Testis (tissue), 5 donors: Measurements from ENCODE around the gene RTF1. TPM values are rescaled to one million over a fixed set of nuclear protein-coding genes. Genes with fewer than 3 reads are reported as not detected.
"Not testable (repeated sequence)": the region's sequence is repeated elsewhere in the genome, so short reads cannot be mapped to it uniquely, and the experiment has no call there.

ENCODE experiments used
- DNase-seq: peaks from one replicate; pipeline ENCODE4 v3.0.0-alpha.2; 2019
- H3K27ac ChIP-seq, 2 donors: fragments of 200-600 bp; sonication (generic); one replicate each; pipeline ENCODE4 v1.5.1; 2019
- H3K27me3 ChIP-seq: fragments of 200-600 bp; sonication (generic); one replicate; pipeline ENCODE4 v1.5.1; 2019
- H3K36me3 ChIP-seq: fragments of 200-600 bp; sonication (generic); one replicate; pipeline ENCODE4 v1.5.1; 2017; ENCODE audit warnings: low read depth; ENCODE audit errors: missing control alignments
- H3K4me1 ChIP-seq: fragments of 200-600 bp; sonication (generic); one replicate; pipeline ENCODE4 v1.5.1; 2019
- H3K4me3 ChIP-seq, 2 donors: fragments of 200-600 bp; sonication (generic); one replicate each; pipeline ENCODE4 v1.5.1; 2017 to 2019
- H3K9me3 ChIP-seq: fragments of 200-600 bp; sonication (generic); one replicate; pipeline ENCODE4 v1.5.1; 2017
- CTCF ChIP-seq, 3 experiments: fragments of 450-650 bp in 2 of 3; fragments of 200-600 bp in 1 of 3; sonication (generic) in 1 of 3; IDR thresholded peaks; one replicate each; pipeline ENCODE4 v1.5.1; 2016 to 2019; ENCODE audit warnings: antibody characterized with exemption in 3 of 3, mild to moderate bottlenecking in 2 of 3, moderate library complexity in 1 of 3
- POLR2A ChIP-seq: fragments of 450-650 bp; IDR thresholded peaks from one replicate; pipeline ENCODE4 v1.6.1; 2017; ENCODE audit warnings: antibody characterized with exemption, mild to moderate bottlenecking, moderate library complexity
- WGBS, 2 donors: methylation state at CpG; one replicate each; pipeline ENCODE4 v1.1.5; 2018; 5-methylcytosine and 5-hydroxymethylcytosine counted together
- intact Hi-C: fragments of 100-400 bp; cut with DNase I; formaldehyde crosslinking; loops from one replicate; pipeline ENCODE4 v1.15.1; 2023; ENCODE audit warnings: low total_unique reads
- long read RNA-seq, 2 donors: transcript quantifications; one replicate each; lab custom pipeline, GENCODE V29; 2026
- polyA plus RNA-seq: library from polyadenylated mRNA; stranded (reverse); fragments of 350-450 nt; fragmentation: Illumina TruSeq; extraction: RNeasy Lipid Tissue Mini Kit (QIAGEN cat#74804); gene quantifications from one replicate; pipeline ENCODE4 v1.2.3, GENCODE V29; 2014; ENCODE audit warnings: low read depth, low replicate concordance; ENCODE audit not compliant: insufficient read depth
- total RNA-seq, 2 donors: library from RNA; depleted of rRNA; stranded (reverse); fragments of >200 nt; gene quantifications; one replicate each; pipeline ENCODE4 v1.2.3, GENCODE V29; 2016

RTF1 gene
- total RNA-seq (10 to 100 TPM; 56.9 to 82.7 TPM), polyA plus RNA-seq (27.8 TPM)
- long read RNA-seq, donor 1, full-length matches to known transcripts = 6 of 41 reads
- long read RNA-seq, donor 1, partial matches to known transcripts = 35 of 41 reads
- long read RNA-seq, donor 1, other reads (novel, unspliced or antisense) = 0 of 41 reads
- long read RNA-seq, donor 2, full-length matches to known transcripts = 1 of 6 reads
- long read RNA-seq, donor 2, partial matches to known transcripts = 5 of 6 reads
- long read RNA-seq, donor 2, other reads (novel, unspliced or antisense) = 0 of 6 reads

GRCh38 chr15:41416742-41417417 is at the start of gene RTF1:
TSS of gene RTF1 (plus strand) at chr15:41417095. CDS start at chr15:41417116, 21 bp downstream.
- H3K4me1 ChIP-seq = peaks cover 19% of the 10 kb centered on the region
- peak; percentile 96 for DNase-seq
- 0 to 1% methylated on average over 9 to 56 of the region's 74 CpGs for WGBS, 2 donors
- H3K36me3 ChIP-seq = no peaks in the 10 kb centered on the region
- intact Hi-C loops = no loop called here
- peak within 1 kb of the TSS; percentile 81 to 99 for H3K4me3 ChIP-seq
- peak within 1 kb of the TSS; percentile 81 to 89 for H3K27ac ChIP-seq
- no peak for TF ChIP-seq POLR2A
- no peak for TF ChIP-seq CTCF (IDR thresholded peaks at IDR 0.05)
- no peaks in the 10 kb centered on the region for H3K9me3 ChIP-seq
- H3K27me3 ChIP-seq = no peaks in the 10 kb centered on the region

GRCh38 chr15:41367418-41367817 is 49.5 kb upstream of the RTF1 start:
- 81 to 91% methylated on average over 3 of the region's 3 CpGs for WGBS, 2 donors
- TF ChIP-seq CTCF (IDR thresholded peaks at IDR 0.05) (no peak), POLR2A (no peak)

GRCh38 chr15:41377978-41378377 is 38.9 kb upstream of the RTF1 start:
- TF ChIP-seq POLR2A (no peak), CTCF (IDR thresholded peaks at IDR 0.05) (no peak)
- WGBS, 2 donors = 97 to 98% methylated on average over 4 of the region's 4 CpGs
- intact Hi-C loops = no loop called here
- Histone ChIP-seq H3K27ac (no peak overlapping the region), H3K9me3 (no peaks in the 10 kb centered on the region), H3K4me3 (no peak overlapping the region), H3K36me3 (no peaks in the 10 kb centered on the region), H3K4me1 (no peaks in the 10 kb centered on the region), H3K27me3 (no peaks in the 10 kb centered on the region)
- DNase-seq = no peak

More at GRCh38 chr15:41367418-41367817, 49.5 kb upstream of the RTF1 start:
- Histone ChIP-seq H3K27ac (no peak overlapping the region), H3K4me1 (no peaks in the 10 kb centered on the region), H3K4me3 (no peak overlapping the region), H3K9me3 (no peaks in the 10 kb centered on the region), H3K27me3 (no peaks in the 10 kb centered on the region), H3K36me3 (no peaks in the 10 kb centered on the region)
- intact Hi-C loops = no loop called here
- no peak for DNase-seq

GRCh38 chr15:41383974-41384749 is 32.7 kb upstream of the RTF1 start:
- intact Hi-C loops, H3K9me3 ChIP-seq, H3K36me3 ChIP-seq, H3K27ac ChIP-seq, H3K27me3 ChIP-seq, H3K4me3 ChIP-seq, H3K4me1 ChIP-seq, DNase-seq: not testable (repeated sequence)
- WGBS, 2 donors = 91 to 96% methylated on average over 9 of the region's 9 CpGs

GRCh38 chr15:41387646-41388045 is 29.2 kb upstream of the RTF1 start:
- DNase-seq = no peak
- H3K36me3 ChIP-seq = no peaks in the 10 kb centered on the region
- intact Hi-C loops = no loop called here

More at GRCh38 chr15:41387646-41388045, 29.2 kb upstream of the RTF1 start:
- Histone ChIP-seq H3K4me1 (no peaks in the 10 kb centered on the region), H3K27me3 (no peaks in the 10 kb centered on the region), H3K4me3 (no peak overlapping the region), H3K9me3 (no peaks in the 10 kb centered on the region), H3K27ac (no peak overlapping the region)
- no peak for TF ChIP-seq CTCF (IDR thresholded peaks at IDR 0.05)
- TF ChIP-seq POLR2A = no peak
- WGBS, 2 donors = 94 to 97% methylated on average over 6 of the region's 6 CpGs
